ENCODE data around the gene CIB4.

Gene CIB4

GRCh38 chr2:26619521-26619951, 21.6 kb downstream of the CIB4 start:
- DNase-seq, result peak; percentile 16

- peak; percentile 10 for DNase-seq
Observed at GRCh38 chr2:26619096-26619495, 22.1 kb downstream of the CIB4 start.

GRCh38 chr2:26618611-26619010, 22.6 kb downstream of the CIB4 start:
- peak; percentile 57 for DNase-seq

- DNase-seq, result peak; percentile 16
Observed at GRCh38 chr2:26617588-26618083, 23.5 kb downstream of the CIB4 start.

GRCh38 chr2:26616706-26617587, 24.2 kb downstream of the CIB4 start:
- DNase-seq, result peak; percentile 5

- DNase-seq, result peak; percentile 54
Observed at GRCh38 chr2:26615860-26616705, 25.1 kb downstream of the CIB4 start.

GRCh38 chr2:26615336-26615859, 25.8 kb downstream of the CIB4 start:
- peak; percentile 28 for DNase-seq

GRCh38 chr2:26614216-26615138, 26.7 kb downstream of the CIB4 start:
- peak; percentile 21 for DNase-seq

GRCh38 chr2:26613241-26614215, 27.6 kb downstream of the CIB4 start:
- DNase-seq, result peak; percentile 42

GRCh38 chr2:26612522-26613240, 28.5 kb downstream of the CIB4 start:
- peak; percentile 49 for DNase-seq

- no peak for DNase-seq
Observed at GRCh38 chr2:26612034-26612433, 29.1 kb downstream of the CIB4 start.

- DNase-seq, result peak; percentile 33
Observed at GRCh38 chr2:26610504-26611335, 30.4 kb downstream of the CIB4 start.

GRCh38 chr2:26609839-26610277, 31.3 kb downstream of the CIB4 start:
- DNase-seq, result peak; percentile 61

GRCh38 chr2:26609205-26609631, 31.9 kb downstream of the CIB4 start:
- no peak for DNase-seq

GRCh38 chr2:26608557-26608956, 32.6 kb downstream of the CIB4 start:
- DNase-seq, result peak; percentile 30

- DNase-seq, result peak; percentile 22
Observed at GRCh38 chr2:26607698-26608097, 33.5 kb downstream of the CIB4 start.

- peak; percentile 36 for DNase-seq
Observed at GRCh38 chr2:26606847-26607190, 34.3 kb downstream of the CIB4 start.

- DNase-seq, result peak; percentile 44
Observed at GRCh38 chr2:26605999-26606846, 34.9 kb downstream of the CIB4 start.
